Measurements from ENCODE around the gene CCNYL1.
"Not testable (repeated sequence)": the region's sequence is repeated elsewhere in the genome, so short reads cannot be mapped to it uniquely, and the experiment has no call there.

Gene CCNYL1

DNA sequence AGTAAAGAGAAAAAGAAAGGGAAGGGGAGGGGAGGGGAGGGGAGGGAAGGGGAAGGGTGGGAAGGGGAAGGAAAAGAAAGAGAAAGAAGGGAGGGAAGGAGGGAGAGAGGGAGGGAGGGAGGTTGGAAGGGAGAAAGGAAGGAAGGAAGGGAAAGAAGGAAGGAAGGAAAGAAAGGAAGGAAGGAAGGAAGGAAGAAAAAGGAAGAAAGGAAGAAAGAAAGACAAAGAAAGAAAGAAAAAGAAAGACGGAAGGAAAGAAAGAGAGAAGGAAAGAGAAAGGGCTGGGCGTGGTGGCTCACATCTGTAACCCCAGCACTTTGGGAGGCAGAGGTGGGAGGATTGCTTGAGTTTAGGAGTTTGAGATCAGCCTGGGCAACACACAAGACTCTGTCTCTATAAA lies 24.6 kb upstream of the CCNYL1 start:
- in situ Hi-C loops (cut with HindIII; ENCODE audit: low pct_unique_long_range_greater_than_20kb, low sequenced_read_pairs): no loop called here
- no peak for TF ChIP-seq JUND (IDR thresholded peaks at IDR 0.05; ENCODE audit: low read depth)

DNA sequence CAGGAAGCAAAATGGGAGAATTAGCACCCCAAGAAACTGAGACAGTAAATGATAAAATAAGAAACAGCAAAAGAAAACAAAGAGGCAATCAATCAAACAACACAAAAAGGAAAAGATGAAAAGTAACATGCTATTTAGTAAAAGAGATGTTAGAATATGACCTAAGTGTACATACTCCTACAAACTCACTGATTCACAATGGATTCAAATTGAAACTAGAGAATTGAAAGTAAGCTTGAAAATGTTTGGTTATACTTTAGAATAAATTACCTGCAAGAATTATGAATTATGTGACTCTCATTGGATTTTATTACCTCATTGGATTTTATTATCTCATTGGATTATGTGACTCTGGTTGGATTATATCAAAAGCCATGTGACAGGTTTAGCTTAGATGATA lies 22.8 kb upstream of the CCNYL1 start:
- no peak for DNase-seq (ENCODE audit: low read depth in 1 of 2, low spot score in 1 of 2)
- in situ Hi-C loops (cut with HindIII; ENCODE audit: low pct_unique_long_range_greater_than_20kb, low sequenced_read_pairs): no loop called here
- no peak for TF ChIP-seq JUND (IDR thresholded peaks at IDR 0.05; ENCODE audit: low read depth)

More for the DNA sequence above, 24.6 kb upstream of the CCNYL1 start:
- DNase-seq (ENCODE audit: low read depth in 1 of 2, low spot score in 1 of 2): no peak

DNA sequence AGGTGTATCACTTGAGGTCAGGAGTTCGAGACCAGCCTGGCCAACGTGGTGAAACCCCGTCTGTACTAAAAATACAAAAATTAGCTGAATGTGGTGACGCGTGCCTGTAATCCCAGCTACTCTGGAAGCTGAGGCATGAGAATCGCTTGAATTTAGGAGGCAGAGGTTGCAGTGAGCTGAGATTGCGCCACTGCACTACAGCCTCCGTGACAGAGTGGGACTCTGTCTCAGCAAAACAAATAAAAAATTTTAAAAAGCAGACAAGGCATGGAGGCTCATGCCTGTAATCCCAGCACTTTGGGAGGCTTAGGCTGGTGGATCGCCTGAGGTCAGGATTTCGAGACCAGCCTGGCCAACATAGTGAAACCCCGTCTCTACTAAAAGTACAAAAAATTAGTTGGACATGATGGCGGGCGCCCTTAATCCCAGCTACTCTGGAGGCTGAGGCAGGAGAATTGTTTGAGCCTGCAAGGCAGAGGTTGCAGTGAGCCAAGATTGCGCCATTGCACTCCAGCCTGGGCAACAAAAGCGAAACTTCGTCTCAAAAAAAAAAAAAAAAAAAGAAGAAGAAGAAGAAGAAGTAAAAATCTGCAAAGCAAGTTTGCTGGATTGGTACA lies 20.5 kb upstream of the CCNYL1 start:
- in situ Hi-C loops (cut with HindIII; ENCODE audit: low pct_unique_long_range_greater_than_20kb, low sequenced_read_pairs); DNase-seq (ENCODE audit: low read depth in 1 of 2, low spot score in 1 of 2): not testable (repeated sequence)

- TF ChIP-seq JUND (IDR thresholded peaks at IDR 0.05; ENCODE audit: low read depth): no peak
- in situ Hi-C loops (cut with HindIII; ENCODE audit: low pct_unique_long_range_greater_than_20kb, low sequenced_read_pairs): no loop called here
- DNase-seq (ENCODE audit: low read depth in 1 of 2, low spot score in 1 of 2): no peak
Measured at GRCh38 chr2:207692206-207693065, 19.0 kb upstream of the CCNYL1 start.

DNA sequence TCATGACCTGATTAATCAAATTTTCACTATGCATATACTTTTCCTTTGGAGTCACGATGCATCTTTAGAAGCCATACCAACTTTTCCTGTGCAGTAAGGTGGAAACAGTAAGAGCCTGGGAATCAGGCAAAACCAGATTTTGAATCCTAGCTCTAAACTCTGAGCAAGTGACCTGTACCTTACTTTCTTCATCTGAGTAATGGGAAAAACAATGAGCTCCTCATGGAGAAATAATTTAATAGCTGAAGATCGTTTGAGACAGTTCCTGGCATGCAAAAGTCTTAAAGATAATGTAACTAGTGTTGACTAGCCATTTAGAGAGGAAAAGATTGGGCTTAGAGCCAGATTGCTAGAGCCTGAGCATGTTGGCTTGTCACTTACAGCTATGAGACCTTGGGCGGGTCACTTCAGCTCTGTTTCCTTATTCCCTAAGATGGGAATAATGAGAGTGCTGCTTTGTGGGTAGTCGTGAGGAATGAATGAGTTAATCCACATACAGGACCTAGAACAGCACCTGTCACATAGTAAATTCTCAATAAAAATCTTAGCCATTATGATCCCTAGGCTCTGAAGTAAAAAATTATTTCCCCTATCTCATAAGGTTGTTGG lies 17.7 kb upstream of the CCNYL1 start:
- in situ Hi-C loops (cut with HindIII; ENCODE audit: low pct_unique_long_range_greater_than_20kb, low sequenced_read_pairs): no loop called here
- no peak for DNase-seq (ENCODE audit: low read depth in 1 of 2, low spot score in 1 of 2)
- TF ChIP-seq JUND (IDR thresholded peaks at IDR 0.05; ENCODE audit: low read depth): no peak

GRCh38 chr2:207694811-207695281 lies 16.6 kb upstream of the CCNYL1 start:
- DNase-seq (ENCODE audit: low read depth in 1 of 2, low spot score in 1 of 2): no peak
- no peak for TF ChIP-seq JUND (IDR thresholded peaks at IDR 0.05; ENCODE audit: low read depth)
- in situ Hi-C loops (cut with HindIII; ENCODE audit: low pct_unique_long_range_greater_than_20kb, low sequenced_read_pairs): no loop called here

DNA sequence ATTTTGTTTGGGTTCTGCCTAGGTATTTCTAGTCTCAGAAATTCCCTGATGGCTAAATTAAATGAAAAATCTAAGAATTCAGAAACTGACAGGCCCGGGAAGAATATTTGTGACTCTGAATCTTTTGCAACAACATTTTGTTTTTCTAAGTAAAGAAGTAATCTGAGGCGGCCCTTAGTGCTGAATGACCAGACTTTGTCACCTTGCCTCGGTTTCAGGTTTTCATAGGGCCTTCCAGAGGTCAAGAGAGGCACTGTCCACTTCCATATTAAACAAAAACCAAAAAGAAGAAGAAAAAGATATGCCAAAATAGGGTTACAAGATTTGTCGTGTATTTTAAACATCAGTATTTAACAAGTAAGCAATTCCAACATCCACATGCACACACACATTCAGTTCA lies 16.1 kb upstream of the CCNYL1 start:
- DNase-seq (ENCODE audit: low read depth in 1 of 2, low spot score in 1 of 2): no peak
- in situ Hi-C loops (cut with HindIII; ENCODE audit: low pct_unique_long_range_greater_than_20kb, low sequenced_read_pairs): no loop called here
- TF ChIP-seq JUND (IDR thresholded peaks at IDR 0.05; ENCODE audit: low read depth): no peak

DNA sequence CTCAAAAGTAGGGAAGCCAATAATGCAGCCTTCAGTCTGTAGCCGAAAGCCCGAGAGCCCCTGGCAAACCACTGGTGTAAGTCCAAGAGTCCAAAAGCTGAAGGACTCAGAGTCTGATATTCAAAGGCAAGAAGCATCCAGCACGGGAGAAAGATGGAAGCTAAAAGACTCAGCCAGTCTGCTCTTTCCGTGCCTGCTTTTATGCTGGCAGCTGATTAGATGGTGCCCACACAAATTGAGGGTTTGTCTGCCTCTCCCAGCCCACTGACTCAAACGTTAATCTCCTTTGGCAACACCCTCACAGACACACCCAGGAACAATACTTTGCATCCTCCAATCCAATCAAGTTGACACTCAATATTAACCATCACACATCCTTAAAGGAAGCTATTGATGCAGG lies 14.5 kb upstream of the CCNYL1 start:
- in situ Hi-C loops (cut with HindIII; ENCODE audit: low pct_unique_long_range_greater_than_20kb, low sequenced_read_pairs); DNase-seq (ENCODE audit: low read depth in 1 of 2, low spot score in 1 of 2): not testable (repeated sequence)

GRCh38 chr2:207697411-207697810 lies 14.0 kb upstream of the CCNYL1 start:
- no peak for TF ChIP-seq JUND (IDR thresholded peaks at IDR 0.05; ENCODE audit: low read depth)
- in situ Hi-C loops (cut with HindIII; ENCODE audit: low pct_unique_long_range_greater_than_20kb, low sequenced_read_pairs): no loop called here
- no peak for DNase-seq (ENCODE audit: low read depth in 1 of 2, low spot score in 1 of 2)

DNA sequence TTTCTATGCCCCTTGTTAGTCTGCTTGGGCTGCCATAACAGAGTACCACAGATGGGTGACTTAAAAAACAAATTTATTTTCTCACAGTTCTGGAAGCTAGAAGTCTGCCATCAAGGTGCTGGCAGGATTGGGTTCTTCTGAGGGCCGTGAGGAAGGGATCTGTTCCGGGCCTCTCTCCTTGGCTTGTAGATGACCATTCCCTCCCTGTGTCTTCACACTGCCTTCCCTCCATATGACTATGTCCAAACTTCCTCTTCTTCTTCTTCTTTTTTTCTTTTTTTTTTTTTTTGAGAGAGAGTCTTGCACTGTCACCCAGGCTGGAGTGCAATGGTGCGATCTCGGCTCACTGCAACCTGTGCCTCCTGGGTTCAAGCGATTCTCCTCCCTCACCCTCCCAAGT lies 13.1 kb upstream of the CCNYL1 start:
- DNase-seq (ENCODE audit: low read depth in 1 of 2, low spot score in 1 of 2): no peak
- no peak for TF ChIP-seq JUND (IDR thresholded peaks at IDR 0.05; ENCODE audit: low read depth)
- in situ Hi-C loops (cut with HindIII; ENCODE audit: low pct_unique_long_range_greater_than_20kb, low sequenced_read_pairs): no loop called here

- in situ Hi-C loops (cut with HindIII; ENCODE audit: low pct_unique_long_range_greater_than_20kb, low sequenced_read_pairs): no loop called here
- no peak for DNase-seq (ENCODE audit: low read depth in 1 of 2, low spot score in 1 of 2)
- TF ChIP-seq JUND (IDR thresholded peaks at IDR 0.05; ENCODE audit: low read depth): no peak
Measured at GRCh38 chr2:207704078-207704477, 7.4 kb upstream of the CCNYL1 start.

DNA sequence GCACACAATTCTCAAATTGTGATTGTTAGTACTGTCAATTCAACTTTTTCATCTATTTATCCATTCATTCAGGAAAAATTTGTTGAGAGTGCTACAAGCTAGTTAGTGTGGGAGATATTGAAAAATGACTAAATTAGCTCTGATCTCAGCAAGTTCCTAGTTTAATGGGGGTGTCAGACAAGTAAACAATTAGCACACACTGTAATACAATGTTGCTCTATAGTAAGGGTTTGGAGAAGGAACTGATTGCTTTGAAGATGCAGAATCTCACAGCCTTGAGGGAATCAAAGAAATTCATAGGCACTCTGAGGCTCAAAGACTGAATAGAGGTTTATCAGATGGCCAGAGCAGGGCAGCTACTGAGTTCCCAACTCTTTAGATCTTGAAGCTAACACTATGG lies 6.8 kb upstream of the CCNYL1 start:
- DNase-seq (ENCODE audit: low read depth in 1 of 2, low spot score in 1 of 2): no peak
- no peak for TF ChIP-seq JUND (IDR thresholded peaks at IDR 0.05; ENCODE audit: low read depth)
- in situ Hi-C loops (cut with HindIII; ENCODE audit: low pct_unique_long_range_greater_than_20kb, low sequenced_read_pairs): no loop called here
